GM21825 (cell line): ENCODE results near the gene ANO10.

Experiments used
- ATAC-seq: cut with Tn5 transposase; IDR thresholded peaks from one replicate; pipeline ENCODE4 v1.9.1; 2021; ENCODE audit warnings: mild to moderate bottlenecking, moderate library complexity; ENCODE audit not compliant: unreplicated experiment

ANO10 gene

DNA sequence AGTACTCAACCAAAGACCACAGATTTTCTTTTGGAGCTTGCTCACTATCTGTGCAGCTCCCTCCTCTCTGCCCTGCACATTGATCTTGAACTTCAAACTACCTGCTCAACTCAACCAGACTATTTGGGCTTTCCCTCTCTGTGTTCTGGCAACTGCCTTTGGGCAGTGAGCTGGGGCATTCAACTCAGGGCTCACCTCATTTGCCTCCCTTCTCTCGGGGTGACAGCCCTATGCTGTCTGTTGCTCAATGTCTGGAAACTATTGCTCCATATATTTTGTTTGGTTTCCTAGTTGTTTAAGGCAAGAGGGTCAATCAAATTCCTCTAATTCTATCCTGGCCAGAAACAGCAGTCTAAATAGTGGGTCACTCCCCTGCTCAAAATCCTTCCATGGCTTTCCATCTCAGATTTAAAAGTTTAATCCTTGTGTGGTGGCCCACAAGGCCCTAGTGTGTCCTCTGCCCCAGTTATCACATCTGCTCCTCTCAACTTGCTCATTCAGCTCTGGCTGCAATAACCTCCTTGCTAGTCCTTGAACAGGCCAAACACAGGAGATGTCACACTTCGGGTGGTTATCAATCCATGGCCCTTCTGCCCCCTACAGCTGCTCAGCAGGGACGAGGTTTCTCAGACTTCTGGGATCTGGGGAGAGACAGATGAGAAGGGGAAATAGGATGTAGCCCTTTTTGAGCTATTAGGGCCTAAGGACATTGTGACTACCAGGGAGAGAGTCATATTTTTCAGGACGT, 267.7 kb downstream of the ANO10 start:
- no peak for ATAC-seq

DNA sequence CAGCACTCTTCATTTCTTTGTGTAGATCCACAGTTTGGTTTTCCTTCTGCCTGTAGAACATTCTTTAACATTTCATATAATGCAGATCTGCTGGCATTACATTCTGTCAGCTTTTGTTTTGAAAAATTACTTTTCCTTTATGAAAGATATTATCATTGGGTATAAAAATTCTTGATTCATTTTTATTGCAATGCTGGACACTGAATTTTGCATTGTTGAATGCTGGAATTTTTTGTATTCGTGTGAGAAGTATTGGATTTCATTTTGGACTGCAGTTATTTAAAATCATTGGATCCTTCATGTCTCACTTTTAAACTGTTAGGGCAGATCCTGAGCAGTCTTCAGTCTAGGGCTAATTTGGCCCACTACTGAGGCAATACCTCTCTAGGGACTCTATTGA, 268.4 kb downstream of the ANO10 start:
- ATAC-seq: no peak

DNA sequence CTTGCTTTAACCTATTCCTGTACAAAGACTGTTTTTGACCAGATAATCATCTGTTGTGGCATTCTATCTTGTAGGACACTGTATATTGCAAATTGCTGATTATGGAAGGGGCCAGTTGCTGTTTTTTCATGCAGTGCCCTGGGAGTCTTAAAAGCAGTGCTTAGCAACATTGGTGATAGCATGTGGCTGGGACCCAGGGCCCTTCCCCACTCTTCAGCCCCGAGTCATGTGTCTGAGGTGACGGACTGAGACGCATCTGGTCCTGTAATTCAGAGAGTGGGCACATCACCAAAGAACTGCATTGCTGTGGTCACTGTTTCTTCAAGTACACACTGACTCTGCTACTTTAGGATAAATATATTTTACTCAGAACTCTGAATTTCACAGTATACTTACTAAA, 272.1 kb downstream of the ANO10 start:
- no peak for ATAC-seq

DNA sequence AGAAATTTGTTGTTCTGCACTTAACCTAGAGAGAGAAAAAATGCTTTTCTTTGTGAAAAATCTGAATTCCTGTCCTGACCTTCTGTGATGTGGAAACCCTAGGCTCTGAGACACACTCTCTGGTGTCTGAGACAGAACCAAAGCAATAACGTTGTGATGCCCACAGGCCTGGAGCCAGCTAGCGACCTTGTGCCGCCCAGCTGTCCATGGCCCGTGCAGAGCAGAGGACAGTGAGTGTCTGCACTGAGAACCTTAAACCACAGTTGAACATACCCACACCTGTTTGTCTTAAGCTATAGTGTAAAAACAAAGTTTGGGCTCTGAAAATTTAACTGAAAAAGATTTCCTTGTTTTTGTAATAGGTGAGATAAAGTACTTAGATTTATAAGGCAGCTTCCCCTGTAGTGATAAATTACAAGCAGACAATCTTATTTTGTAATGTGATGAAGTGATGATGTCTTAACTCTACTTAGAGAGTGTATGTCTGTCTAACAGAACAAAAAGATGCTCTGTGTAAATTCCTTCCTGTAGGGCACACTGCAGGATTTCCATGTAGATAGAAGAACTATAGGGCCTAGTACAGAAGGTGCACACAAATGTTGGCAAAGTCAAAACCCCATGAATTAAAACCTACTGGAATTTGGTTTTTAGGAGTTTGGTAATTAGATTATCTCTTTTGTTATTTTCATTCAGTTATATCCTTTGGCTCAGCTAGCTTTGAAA, 272.8 kb downstream of the ANO10 start:
- no peak for ATAC-seq

DNA sequence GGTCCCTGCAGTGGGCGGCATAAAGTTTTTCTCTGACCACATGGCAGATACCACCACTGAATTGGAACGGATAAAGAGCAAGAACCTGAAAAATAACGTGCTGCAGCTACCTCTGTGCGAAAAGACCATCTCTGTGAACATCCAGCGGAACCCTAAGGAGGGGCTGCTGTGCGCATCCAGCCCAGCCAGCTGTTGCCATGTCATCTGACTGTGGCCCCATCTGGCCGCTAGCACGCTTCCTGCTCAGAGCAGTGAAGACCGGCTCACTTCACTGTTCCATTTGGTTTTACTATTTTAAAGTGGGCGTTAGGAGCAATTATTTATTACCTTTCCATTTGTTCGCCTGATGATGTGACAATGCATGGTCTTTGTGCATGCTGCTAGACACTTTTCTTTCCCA, 273.5 kb downstream of the ANO10 start:
- ATAC-seq: no peak

DNA sequence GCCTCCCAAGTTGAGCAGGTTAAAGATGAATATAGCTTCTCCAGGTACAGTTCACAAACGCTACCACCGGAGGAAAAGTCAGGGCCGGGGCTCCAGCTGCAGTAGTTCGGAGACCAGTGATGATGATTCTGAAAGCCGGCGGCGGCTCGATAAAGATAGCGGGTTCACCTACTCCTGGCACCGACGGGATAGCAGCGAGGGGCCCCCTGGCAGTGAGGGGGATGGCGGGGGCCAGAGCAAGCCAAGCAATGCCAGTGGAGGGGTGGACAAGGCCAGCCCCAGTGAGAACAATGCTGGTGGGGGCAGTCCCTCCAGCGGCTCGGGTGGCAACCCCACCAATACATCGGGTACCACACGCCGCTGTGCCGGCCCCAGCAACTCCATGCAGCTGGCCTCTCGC, 274.0 kb downstream of the ANO10 start:
- no peak for ATAC-seq

DNA sequence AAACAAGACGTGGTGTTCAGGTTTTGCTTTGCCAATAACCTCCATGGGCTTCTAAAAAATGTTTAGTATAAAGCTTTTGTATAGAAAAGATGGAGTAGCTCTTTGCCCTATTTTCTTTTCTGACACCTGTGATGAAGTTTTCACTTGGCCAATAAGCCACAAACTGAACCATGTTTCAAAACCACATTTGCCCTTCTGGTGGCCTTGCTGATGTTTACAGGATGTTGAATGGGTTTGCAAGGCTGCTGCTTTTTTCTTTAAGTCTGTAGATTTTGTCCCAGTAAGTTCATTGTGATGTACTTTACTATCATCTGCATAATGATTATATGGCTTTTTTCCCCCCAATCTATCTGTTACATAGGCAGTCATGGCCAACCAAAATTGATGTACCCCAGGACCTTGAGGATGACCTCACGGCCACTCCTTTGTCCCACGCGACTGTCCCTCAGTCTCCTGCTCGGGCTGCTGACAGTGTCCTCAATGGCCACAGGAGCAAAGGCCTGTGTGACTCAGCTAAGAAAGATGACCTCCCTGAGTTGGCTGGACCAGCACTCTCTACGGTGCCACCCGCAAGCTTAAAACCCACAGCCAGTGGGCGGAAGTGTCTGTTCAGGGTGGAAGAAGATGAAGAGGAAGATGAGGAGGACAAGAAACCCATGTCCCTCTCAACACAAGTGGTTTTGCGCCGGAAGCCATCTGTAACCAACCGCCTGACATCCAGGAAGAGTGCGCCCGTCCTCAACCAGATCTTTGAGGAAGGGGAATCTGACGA, 274.6 kb downstream of the ANO10 start:
- ATAC-seq: no peak

DNA sequence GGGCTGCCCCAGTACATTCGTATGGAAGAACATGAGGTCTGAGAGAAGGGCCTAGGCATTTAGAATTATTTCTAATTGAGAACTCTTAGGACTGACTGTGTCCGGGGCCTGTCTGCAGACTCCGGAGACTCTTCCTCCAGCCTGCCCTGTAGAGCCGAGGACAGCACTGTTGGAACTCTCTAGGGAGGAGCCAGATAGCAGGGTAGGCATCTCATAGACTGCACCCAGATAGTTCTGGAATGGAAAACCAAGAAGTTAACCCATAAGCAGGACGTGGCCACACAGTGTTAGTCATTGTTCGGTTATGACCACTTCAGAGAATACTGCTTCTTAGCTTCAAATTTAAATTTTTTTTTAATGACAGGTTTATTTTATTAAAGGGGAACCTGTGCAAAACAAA, 275.9 kb downstream of the ANO10 start:
- no peak for ATAC-seq

DNA sequence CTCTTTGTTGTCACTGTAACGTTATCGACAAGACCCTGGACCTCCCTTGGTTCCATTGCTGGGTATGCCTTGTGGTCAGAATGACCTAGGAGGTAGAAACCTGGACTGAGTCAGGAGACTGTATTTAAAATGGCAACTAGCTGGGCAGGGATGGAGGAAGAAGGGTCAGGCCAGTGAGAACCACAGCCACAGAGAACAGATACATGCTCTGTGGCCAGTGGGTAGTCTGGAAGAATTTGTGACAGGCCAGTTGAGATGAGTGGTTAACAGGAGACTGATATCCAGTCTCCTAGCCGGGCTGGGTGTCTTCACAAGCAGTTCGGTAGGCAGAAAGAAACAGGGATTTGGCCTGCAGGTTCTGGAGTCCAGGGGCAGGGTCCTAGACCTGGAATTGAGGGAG, 276.6 kb downstream of the ANO10 start:
- no peak for ATAC-seq

DNA sequence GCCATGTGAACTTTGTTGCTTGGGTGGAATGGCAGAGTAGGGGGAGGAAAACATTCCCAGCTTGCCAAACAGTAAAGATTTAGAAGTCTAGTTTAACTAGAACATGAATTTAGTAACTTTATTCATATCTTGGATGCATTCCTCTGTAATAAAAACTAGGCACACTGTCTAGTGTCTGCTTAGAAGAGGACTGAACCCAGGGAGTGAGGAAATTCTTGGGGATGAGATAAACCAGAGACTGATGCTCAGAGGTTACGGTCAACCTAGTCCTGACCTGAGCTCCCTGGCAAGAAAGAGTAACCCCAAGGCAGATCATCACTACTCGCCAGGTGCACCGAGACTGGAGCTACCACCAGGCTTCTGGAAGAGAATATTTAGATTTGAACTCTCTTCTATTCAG, 277.3 kb downstream of the ANO10 start:
- ATAC-seq: no peak

DNA sequence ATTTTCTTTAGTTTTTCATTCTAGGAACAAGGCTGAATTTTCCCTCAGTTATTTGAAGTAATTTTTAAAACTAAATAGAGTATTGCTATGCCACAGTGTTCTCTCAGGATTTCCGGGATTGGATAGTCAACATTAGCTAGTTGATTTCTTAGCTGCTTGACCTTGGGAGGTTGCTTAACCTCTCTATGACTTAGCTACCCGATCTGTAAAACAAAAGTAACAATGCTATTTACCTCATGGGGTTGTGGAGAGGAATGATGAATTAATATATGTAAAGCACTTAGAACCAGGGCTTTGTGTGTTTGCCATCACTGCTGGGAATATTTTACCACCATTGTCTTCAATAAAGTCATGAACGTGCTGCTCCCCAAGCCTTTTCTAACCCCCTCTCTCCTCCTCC, 278.0 kb downstream of the ANO10 start:
- ATAC-seq: no peak

DNA sequence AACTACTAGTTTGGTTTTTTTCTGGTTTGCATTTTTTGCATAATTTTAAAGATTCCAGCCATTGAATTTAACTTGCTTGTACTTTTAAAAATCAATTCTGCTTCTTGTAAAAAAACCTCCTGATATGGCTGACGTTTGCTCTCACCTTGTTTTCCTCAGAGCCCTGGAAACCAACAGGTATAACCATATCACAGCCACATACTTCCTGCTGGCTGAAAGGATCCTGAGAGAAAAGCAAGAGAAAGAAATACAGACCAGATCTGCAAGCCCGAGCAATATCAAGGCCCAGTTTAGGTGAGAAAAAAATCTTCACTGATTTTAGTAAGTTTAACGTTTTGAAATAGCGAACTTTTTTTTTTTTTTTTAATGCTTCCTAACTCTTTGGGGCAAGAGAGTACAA, 278.6 kb downstream of the ANO10 start:
- no peak for ATAC-seq

DNA sequence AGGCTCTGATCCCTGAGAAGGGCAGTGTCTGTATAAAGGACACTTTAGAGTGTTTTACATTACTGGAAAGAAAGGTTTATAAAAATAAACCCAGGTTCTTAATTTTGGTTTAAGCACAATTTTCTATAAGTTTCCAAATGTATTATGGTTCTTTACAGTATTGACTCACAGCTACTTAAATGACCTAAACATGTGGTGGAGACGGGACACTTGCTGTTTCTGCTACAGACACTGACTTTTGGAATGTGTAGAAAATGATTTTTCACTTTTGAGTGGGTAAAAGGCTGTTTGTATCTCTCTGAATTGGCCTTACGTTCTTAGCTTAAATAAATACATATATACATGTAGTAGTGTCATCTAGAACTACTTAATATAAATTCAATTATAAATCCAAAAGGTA, 280.0 kb downstream of the ANO10 start:
- no peak for ATAC-seq

DNA sequence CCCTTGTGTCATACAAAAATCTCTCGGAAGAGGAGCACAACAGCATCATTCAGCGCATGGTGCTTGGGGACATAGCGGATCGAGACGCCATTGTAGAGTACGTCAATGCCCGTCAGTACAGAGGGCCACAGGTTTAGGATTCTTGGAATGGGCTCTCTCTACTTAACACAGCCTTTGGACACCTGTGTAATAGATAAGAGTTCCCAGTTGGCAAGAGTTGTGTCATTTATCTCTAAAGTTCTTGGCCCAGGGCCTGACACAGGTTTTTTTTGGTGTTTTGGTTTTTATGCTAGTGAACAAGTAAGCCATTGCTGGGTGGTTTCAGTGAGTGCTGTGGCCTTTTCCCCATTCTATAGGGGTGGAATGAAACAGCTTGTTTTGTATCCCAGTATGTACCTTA, 281.4 kb downstream of the ANO10 start:
- ATAC-seq: no peak

DNA sequence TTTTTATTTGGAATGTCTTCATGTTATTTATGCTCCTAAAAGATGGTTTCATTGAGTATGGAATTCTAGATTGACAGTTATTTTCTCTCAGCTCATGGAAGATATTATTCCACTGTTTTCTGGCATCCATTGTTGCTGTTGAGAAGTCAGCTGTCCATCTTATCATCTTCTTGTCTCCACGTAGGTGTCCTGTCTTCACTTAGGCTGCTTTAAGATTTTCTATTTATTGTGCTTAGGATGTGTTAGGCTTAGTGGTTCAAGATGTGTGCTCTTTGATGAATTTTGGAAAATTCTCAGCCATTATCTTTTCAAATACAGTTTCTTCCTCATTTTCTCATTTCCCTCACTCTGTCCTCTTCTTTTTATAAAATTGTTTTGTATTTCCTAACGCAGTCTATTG, 283.5 kb downstream of the ANO10 start:
- ATAC-seq: no peak

DNA sequence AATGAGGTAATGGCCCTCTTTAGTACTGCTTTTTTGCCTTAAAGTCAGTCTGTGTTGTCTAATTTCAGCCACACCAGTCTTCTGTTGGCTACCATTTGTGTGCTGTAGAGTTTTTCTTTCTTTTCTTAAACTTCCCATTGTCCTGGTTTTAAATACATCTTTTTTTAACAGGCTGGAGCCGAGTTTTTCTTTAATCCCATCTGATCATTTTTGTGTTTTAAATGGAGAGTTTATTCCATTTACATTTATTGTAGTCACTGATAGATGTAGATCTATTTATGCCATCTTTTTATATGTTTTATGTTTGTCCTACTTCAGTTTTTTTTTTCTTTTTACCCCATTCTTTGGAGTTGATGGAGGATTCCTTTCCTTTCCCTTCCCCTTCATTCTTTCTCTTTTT, 286.0 kb downstream of the ANO10 start:
- no peak for ATAC-seq

DNA sequence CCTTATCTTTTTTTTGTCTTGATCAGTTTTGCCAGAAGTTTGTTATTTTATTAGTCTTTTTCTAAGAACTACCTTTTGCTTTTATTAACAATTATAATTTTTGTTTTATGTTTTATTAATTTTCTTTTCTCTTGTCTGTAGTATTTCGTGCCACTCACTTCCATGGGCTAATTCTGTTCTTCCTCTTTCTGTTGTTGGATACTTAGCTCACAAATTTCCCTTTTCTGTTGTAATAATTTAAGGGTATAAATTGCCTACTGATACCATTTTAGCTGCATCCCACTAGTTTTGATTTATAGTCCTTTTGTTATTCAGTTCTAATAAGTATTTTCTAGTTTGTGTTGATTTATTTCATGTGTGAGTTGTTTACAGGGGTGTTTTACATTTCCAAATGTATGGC, 286.8 kb downstream of the ANO10 start:
- no peak for ATAC-seq

DNA sequence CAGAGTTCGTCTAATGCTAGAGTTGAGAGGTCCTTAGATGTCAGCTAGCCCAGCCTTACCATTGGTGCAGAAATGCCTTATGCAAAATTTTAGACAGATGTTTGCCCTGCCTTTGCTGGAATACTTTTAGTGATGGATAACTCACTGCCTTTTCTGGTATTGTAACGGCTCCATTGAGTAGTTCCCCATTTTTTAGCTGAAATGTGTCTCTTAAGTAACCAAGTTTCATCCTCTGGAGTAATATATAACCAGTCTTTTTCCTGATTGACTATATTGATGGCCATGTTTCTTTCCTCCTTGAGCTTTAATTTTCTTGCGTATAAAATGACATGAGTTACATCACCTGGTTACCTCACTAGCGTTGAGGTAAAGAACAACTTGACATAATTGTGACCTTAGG, 290.4 kb downstream of the ANO10 start:
- ATAC-seq: no peak

DNA sequence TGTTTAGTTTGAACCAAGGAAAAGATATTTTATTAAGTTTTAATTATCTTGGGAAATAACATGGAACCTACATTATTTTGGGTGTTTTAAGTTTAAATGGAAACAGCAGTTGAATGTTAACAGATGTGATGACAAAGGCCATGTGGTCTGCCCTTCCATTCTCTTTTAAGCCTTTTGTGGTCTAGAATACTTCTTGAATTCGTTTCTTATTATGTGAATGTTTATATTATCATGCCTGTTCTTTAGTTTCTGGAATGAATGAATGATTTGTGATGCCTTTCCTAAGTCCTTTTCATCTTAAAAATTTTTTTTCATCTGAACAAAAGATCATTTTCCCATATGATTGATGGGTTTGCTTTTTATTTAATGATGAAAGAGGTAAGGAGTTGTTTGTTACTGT, 290.8 kb downstream of the ANO10 start:
- no peak for ATAC-seq

DNA sequence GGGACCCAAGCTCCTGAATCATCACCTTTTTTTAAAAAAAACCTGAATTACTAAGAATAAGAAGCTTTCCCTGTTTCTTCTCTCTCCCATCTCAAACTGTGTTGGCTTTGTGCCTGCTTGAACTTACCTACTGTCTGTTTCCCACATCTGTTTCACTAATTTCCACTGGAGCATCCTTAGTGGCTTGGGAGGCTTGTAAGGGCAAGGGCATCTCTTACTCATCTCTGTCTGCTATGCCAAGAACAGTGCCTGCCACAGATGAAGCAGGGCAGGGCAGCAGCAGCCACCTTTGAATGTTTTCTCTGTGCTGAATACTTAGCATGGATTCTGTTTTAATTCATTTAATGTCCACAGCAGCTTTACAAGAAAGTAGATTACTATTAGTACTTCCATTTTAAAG, 293.2 kb downstream of the ANO10 start:
- ATAC-seq: no peak

DNA sequence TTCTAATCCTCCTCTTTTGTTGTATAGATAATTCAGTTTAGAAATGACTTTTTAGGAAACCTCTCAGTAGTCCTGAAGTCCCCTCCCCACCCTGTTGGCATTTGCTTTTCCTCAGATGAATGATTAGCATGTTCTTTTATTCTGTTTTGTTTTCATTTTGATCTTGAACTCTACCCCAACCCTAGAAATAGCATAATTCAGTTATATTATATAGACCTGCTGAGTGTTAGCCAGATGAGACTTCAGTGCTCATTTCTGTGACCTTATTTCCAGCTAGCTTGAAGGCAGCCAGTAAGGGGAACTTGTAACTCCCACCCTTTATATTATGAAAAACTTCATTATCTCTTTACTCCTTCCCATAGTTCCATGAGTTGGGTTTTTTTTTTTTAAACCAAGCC, 294.2 kb downstream of the ANO10 start:
- no peak for ATAC-seq
